ENCODE results near the gene KDM4B.
A peak's percentile ranks its signal among the peaks of the same experiment; 100 is the strongest.
"Not testable (repeated sequence)": the region's sequence is repeated elsewhere in the genome, so short reads cannot be mapped to it uniquely, and the experiment has no call there.

KDM4B gene

DNA sequence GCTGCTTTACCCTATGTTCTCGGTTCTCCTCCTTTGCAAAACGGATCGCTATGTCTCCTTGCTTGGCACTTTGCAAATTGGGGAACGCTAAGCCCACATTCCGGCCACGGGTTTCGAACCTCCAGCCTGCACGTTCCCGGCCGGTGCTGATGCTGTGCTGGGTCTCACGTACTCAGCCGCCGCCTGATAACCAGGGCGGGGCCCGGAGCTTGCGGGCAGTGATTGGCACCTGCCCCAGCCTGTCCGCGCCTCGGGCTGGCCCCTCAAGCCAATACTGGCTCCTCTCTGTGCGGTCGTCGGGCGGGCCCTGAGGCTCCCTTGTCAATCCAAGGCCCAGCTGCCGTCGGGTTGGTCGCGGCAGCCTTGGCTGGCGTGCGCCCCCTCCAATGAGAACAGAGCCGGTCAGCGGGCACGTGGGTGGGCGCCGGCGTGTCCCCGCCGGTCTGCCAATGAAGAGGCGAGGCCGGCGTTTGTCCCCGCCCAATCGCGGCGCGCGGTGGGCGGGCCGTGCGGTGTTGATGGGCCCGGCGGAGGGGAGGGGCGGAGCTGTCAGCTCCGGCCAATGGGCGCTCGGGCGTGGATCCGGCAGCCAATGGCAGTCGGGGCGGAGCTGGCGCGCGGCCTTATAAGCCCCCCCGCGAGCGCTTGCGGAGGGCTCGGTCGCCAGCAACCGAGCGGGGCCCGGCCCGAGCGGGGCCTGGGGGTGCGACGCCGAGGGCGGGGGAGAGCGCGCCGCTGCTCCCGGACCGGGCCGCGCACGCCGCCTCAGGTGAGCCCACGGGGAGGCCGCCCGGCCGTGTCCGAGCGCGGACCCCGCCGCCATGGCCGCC, at the start of gene KDM4B:
KDM4B (plus strand) TSS at position 652 of the 830 bp plus-strand sequence. CDS start 63,778 bp downstream, outside the sequence.
- DNase-seq: peak; percentile 98 to 100

DNA sequence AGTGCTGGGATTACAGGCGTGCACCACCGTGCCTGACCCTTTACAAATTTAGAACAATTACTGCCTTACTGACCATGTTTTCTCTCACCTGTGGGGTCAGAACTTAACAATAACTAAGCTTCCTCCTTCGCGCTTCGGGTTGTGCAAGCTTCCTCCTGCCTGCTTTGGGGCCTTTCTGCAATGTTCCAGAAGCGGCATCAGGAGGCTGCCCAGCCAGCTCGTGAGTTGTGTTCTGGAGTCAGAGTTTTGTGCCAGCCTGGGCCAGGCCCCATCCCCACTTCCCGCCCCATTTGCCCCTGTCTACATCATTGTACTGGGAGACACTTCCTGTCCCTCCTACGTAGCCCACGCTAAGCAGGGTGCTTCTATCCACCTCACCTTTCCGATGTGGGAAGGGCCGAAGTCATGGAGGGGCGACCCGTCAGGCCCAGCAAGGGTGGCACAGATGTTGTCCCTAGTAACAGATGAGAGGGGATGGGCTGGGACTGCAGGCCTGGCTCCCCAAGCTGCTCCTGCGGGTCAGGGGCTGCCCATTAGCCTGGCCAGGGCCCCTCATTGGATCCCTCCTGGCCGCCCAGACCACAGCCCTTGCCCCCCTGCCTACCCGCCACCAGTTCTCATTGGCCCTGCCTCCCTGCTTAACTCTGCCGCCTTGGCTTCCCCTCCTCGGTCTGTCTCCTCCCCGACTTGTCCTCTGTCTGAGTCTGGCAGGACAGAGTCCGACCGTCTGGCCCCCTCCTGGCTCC, 46.2 kb upstream of the KDM4B start:
- DNase-seq: no peak

DNA sequence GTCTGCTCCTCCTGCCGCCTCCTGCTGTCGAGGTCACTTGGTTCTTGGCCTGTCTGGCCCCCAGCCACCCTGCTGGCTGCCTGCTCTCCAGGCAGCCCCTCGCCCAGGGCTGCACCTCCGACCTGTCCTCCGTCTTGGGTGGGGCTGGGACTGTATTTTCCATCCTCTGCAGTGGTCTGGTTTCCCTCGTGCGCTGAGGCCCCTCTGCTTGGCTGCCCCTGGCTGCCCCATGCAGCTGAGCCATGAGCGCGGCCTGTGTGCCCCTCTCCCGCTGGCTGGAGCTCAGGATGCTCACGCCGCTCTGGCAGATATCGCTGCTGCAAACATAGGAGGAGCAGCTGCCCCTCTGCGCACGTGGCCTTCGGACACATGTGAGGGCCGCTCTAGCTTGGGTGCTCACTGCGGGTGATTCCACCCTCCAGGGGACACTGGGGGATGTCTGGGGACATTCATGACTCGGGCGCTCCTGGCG, 45.6 kb upstream of the KDM4B start:
- DNase-seq: no peak

DNA sequence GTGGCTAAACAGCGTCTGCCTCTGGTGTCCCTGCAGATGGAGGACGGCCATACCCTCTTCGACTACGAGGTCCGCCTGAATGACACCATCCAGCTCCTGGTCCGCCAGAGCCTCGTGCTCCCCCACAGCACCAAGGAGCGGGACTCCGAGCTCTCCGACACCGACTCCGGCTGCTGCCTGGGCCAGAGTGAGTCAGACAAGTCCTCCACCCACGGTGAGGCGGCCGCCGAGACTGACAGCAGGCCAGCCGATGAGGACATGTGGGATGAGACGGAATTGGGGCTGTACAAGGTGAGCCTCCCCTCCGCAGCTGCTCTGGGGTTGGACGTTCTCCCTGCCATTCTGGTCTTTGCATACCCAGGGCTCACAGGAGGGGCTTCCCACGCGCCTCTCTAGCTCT, 39.7 kb upstream of the KDM4B start:
- DNase-seq: no peak

DNA sequence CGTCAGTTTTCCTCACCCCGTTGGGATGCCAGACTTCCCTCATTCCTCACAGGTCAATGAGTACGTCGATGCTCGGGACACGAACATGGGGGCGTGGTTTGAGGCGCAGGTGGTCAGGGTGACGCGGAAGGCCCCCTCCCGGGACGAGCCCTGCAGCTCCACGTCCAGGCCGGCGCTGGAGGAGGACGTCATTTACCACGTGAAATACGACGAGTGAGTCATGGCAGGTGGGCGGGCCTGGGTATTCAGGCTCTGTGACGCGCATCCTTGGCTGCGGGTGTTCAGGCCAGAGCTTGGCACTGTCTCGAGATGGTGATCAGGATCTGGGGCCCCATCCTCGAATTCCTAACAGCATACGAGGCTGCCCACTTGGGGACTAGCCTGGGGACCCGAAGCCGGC, 38.2 kb upstream of the KDM4B start:
- no peak for DNase-seq

DNA sequence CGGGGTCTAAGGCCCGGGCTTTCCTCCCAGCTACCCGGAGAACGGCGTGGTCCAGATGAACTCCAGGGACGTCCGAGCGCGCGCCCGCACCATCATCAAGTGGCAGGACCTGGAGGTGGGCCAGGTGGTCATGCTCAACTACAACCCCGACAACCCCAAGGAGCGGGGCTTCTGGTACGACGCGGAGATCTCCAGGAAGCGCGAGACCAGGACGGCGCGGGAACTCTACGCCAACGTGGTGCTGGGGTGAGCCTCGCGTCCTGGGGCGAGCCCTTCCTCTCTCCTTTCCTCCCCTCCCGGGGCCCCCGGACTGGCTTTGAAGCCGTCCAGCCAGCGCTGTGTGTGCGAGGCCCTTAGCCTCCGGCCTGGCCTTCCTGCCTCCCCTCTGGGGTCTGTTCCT, 36.2 kb upstream of the KDM4B start:
- DNase-seq: no peak

DNA sequence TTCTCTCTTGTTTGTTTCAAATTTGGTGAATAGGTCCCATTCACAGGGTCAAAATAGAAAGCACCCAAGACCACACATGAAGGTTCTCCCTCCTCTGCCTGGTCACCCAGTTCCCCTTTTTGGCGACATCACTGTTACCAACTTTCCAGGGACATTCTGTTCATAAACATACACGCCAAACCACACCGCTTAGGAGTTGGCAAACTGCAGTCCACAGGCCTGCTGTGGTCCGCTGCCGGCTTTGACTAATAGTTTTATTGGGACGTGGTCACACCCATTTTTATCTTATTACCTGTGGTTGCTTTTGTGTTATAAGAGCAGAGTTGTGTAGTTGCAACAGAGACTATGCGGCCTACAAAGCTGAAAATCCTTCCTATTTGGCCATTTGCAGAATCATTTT, 35.4 kb upstream of the KDM4B start:
- no peak for DNase-seq

DNA sequence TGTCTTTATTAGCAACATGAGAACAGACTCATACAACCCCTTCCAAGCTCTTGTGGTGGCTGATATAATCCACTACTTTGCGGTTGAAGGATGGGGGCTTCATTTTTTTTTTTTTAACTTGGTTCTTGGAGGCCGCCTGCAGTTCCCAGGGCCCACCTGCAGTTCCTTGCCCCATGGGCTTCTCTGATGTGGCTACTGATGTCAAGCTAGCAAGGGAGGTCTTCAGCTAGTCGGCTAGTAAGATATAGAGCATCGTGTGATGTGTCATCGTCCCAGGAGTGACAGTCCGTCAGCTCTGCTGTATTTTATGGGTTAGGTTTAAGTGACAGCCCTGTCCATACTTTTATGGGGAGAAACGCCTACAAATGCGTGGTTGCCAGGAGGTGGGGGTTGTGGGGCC, 33.5 kb upstream of the KDM4B start:
- no peak for DNase-seq

DNA sequence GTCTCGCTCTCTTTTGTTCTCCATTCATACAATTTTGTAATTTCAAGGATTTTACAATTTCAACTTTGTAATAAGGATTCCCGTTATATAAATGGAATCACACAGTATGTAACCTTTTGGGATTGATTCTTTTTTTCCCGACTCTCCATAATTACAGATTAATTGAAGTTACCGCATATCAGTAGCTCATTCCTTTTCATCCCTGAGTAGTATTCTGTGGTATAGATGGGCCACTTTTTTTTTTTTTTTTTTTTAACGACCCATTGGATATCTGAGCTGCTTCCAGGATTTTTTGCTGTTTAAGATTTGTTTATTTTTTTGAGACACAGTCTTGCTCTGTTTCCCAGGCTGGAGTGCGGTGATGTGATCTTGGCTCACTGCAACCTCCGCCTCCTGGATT, 31.9 kb upstream of the KDM4B start:
- no peak for DNase-seq

DNA sequence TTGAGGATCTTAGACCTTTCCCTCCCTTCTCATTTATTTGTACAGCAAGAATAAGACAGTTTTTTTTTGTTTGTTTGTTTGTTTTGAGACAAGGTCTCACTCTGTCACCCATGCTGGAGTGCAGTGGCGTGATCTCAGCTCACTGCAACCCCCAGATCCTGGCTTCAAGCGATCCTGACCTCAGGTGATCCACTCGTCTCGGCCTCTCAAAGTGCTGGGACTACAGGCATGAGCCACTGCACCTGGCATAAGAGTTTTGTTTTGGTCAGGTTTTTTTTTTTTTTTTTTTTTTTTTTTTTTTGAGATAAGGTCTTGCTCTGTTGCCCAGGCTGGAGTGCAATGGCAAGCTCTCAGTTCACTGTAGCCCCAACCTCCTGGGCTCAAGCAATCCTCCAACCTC, 30.5 kb upstream of the KDM4B start:
- DNase-seq: not testable (repeated sequence)

DNA sequence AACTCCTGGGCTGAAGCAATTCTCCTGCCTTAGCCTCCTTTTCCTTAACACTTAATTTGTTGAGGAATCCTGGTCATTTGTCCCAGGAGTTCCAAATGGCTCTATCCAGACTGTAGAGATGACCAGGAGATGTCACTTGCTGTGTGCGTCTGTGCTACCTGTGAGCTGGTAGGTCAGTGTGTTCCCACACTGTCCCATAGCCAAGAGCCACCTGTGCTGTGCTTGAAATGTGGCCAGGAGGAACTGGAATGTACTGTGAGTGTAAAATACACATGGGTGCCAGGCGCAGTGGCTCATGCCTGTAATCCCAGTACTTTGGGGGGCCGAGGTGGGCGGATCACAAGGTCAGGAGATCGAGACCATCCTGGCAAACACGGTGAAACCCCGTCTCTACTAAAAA, 29.4 kb upstream of the KDM4B start:
- no peak for DNase-seq

DNA sequence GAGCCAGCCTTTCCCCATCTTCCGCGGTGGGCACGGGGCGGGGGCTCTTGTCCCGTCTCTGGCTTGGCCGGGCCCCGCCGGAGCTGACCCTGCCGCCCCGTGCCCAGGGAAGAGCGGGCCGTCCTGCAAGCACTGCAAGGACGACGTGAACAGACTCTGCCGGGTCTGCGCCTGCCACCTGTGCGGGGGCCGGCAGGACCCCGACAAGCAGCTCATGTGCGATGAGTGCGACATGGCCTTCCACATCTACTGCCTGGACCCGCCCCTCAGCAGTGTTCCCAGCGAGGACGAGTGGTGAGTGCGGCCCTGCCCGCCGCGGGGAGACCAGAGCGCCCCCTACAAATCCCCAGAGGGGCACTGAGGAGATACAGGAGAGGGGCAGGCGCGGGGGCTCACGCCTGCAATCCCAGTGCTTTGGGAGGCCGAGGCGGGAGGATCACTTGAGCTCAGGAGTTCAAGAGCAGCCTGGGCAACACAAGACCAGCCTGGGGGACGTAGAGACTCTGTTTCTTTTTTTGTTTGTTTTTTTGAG, 27.2 kb upstream of the KDM4B start:
- DNase-seq: not testable (repeated sequence)

DNA sequence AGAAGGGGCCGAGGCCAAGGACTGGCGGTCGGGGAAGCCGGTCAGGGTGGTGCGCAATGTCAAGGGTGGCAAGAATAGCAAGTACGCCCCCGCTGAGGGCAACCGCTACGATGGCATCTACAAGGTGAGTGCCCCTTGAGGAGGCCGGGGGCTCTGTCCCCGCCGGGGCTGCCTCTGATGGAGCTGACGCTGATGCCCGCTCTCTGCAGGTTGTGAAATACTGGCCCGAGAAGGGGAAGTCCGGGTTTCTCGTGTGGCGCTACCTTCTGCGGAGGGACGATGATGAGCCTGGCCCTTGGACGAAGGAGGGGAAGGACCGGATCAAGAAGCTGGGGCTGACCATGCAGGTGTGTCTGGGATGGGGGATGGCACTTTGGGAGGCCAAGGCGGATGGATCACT, 18.3 kb upstream of the KDM4B start:
- not testable (repeated sequence) for DNase-seq

DNA sequence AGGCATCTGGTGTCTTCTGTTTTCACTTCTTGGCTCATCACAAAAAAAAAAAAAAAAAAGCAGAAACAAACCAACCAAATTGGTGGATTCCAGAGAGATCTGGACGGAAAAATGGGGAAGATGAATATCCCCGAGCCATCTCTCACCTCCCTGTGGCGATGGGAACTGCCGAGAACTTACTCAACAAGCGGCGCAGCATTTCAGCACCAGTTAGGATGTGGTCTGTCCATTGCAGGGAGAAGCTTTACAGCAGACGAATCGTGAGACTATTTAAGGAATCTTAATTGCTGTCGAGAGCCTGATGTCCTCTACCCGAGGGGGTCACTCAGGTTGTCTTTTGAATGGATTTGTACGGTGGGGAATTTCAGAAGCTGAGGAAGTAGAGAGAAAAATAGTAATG, 17.3 kb upstream of the KDM4B start:
- no peak for DNase-seq

DNA sequence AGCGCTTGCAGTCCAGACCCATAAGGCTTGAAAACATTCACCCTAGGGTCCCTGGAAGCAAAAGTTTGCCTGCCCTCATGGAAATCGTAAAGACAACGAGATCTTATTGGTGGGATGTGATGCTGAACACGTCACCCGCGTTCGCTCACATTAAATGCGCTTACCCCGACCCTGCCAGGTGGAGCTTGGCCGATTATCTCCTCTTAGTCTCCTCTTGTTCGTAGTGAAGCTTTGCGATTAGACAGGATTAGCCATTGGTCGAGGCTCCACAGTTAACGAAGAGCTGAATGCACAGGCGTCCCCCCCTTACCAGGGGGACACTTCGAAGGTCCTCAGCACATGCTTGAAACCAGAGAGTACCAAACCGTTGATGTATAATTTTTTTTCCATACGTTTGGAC, 16.0 kb upstream of the KDM4B start:
- no peak for DNase-seq

DNA sequence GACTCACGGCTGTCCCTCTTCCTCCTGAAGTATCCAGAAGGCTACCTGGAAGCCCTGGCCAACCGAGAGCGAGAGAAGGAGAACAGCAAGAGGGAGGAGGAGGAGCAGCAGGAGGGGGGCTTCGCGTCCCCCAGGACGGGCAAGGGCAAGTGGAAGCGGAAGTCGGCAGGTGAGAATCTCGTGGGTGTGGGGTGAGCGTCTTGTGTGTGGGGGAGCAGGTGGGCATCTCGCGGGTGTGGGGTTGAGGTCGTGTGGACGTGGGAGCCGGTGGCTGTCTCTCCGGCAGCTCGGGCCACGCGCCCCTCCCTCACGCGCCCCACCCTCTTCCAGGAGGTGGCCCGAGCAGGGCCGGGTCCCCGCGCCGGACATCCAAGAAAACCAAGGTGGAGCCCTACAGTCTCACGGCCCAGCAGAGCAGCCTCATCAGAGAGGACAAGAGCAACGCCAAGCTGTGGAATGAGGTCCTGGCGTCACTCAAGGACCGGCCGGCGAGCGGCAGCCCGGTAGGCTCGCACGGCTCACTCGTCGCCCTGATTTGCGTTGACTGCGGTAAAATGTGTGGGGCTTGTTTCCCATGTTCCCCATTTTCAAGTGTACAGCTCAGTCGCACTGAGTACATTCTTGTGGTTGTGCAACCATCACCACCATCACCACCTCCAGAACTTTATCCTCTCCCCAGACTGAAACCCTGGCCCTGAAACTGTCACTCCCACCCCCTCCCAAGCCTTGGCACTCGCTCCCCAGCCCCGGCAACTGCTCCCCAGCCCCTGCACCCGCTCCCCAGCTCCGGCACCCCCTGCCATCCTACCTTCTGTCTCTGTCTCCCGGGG, 14.4 kb upstream of the KDM4B start:
- DNase-seq: not testable (repeated sequence)

DNA sequence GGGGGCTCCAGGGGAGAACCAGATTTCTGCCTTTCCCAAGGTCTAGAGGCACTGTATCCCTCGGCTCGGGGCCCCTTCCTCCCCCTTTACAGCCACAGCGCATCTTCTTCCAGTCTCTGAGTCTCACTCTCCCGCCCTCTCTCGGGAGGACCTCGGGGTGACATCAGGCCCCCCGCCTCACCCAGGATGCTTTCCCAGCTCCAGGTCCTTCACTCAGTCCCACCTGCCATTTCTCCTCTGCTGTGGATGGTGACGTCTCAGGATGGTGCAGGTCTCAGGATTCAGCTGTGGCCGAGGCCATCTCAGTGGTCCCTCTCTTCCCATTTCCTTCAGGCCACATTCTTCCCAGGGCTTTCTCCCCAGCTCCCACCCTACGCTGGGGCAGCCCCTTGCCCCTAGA, 13.6 kb upstream of the KDM4B start:
- no peak for DNase-seq

DNA sequence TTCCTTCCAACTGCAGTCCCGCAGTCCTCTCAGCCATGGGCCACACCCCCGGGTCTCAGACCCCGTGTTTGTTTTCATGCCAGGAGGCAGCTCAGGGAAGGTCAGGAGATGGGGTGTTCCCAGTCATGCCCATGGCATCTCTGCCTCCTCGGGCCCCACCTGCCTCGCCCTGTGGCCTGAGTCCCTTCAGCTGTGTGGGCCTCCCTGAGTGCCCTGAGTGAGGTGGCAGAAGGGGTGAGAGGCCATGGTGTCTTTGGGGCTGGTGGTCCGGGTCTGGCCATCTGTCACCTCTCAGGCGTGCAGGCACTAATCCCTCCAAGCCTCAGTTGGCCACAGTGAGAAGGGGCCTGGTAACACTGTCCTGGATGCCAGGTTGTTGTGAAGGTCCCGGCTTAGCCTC, 10.9 kb upstream of the KDM4B start:
- no peak for DNase-seq

DNA sequence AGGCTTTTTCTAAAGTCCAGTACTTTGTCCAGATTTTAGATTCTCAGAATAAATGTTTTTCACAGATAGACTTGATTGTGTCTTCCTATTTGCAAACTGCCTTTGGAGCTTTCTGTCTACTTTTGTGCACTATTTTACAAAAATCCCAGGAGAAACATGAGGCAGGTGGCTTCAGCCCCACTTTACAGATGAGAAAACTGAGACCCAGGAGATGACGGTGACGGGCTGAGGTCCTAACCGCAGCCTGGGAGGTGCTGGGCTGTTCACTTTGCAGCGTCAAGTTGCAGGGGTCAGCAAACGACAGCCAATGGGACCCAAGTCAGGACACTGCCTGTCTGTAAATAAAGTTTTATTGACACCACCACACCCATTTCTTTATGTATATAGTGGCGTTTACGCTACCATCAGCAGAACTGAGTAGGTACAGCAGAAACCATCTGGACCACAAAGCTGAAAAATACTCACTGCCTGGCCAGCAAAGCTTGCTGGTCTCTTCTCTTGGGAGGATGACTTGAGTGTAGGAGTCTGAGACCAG, 6.8 kb upstream of the KDM4B start:
- no peak for DNase-seq

DNA sequence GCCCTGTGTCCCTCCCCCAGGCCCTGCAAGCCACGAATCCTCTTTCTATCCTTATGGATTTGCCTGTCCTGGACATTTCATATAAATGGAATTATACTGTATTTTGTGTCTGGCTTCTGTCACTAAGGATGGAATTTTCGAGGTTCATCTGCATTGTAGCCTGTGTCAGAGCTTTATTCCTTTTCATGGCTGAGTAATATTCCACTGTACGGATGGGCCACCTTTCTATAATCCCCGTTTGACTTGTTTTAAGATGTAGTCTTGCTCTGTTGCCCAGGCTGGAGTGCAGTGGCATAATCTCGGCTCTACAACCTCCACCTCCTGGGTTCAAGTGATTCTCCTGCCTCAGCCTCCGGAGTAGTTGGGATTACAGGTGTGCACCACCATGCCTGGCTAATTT, 3.9 kb upstream of the KDM4B start:
- DNase-seq: no peak

DNA sequence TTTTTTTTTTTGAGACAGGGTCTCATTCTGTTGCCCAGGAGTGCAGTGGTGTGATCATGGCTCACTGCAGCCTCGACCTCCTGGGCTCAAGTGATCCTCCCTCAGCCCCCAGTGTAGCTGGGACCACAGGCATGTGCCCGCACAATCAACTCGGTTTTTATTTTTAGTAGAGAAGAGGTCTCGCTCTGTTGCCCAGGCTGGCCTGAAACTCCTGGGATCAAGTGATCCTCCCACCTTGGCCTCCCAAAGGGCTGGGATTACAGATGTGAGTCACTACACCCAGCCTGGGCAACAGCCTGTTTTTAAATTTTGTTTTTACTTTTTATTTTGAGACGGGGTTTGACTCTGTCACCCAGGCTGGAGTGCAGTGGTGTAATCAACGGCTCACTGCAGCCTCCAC, 2.3 kb upstream of the KDM4B start:
- DNase-seq: no peak

DNA sequence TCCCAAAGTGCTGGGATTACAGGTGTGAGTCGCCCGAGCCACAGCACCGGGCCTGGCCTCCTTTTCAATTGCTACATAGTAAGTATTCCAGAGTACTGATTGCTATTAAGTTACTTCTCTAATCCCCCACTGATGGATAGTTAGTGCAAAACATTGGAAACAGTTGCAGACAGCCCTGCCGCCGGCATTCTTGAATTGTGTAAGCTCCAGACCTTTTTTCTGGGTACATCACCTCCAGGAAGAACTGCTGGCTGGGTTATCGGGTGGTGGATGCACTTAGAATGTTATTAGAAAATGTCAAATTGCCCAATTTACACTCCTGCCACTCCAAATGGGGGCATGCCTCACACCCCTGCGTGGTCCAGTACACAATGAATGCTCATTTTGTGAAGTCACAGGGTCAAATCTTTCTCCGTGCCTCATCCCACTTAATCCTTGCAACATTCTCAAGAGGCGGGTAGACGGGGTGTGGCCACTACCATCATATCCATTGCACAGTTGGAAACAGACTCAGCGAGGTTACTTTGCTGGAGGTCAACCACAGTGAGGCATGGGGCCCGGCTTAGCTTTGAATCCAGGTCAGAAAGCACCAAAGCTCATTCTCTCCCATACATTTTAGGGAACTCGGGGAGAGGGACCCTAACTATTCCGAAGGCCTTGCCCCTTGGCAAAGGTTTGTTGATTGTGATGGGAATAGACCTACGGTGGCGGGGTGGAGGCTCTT, 1.0 kb upstream of the KDM4B start:
- peak in 1 of 2 experiments; percentile 39 for DNase-seq
